Pons (tissue), 1 donor: ENCODE data around the gene C11orf97.
"Not testable (repeated sequence)": the region's sequence is repeated elsewhere in the genome, so short reads cannot be mapped to it uniquely, and the experiment has no call there.

Source experiments
- DNase-seq: peaks from one replicate; pipeline ENCODE4 v3.0.0-alpha.2; 2016; ENCODE audit warnings: low spot score

The C11orf97 gene

DNA sequence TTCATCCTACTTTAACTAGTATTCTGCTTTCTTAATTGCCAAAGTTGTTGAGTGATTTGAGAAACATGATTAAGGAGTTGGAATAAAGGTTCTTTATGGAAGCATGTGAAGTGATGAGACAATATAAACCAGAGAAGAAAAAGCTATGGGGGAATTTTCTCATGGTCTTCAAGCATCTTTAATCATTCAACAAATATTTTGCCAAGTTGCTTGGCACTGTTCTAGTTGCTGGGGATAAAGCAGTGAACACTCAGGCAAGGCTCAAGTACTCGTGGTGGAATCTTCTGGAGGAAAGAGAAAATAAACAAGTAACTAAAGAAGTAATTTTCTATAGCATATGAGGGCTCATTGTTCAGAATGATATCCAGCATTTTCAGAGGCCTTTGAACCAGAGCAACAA lies 45.7 kb downstream of the C11orf97 start:
- no peak for DNase-seq

- DNase-seq, result no peak
Measured at GRCh38 chr11:94558468-94558867, 46.2 kb downstream of the C11orf97 start.

GRCh38 chr11:94558932-94559331 lies 46.7 kb downstream of the C11orf97 start:
- no peak for DNase-seq

DNA sequence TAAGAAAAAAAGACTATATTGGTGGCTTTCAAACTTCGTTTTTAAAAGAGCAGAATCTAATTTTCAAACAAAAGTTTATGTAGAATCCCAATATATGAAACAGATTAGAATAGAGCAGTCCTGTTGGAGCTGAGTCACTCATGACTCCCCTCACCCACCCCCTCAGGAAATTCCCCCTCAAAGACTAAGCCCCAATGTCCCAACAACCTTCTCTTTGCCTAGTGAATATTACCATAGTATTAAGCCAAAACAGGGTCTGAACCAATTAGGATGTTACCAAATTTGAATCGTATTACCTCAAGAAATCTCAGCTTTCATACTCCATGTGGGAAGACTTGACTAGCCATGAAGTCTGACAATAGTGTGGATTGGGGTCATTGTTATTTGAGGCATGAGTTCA lies 47.1 kb downstream of the C11orf97 start:
- DNase-seq, result no peak

- no peak for DNase-seq
Measured at GRCh38 chr11:94560834-94561233, 48.6 kb downstream of the C11orf97 start.

DNA sequence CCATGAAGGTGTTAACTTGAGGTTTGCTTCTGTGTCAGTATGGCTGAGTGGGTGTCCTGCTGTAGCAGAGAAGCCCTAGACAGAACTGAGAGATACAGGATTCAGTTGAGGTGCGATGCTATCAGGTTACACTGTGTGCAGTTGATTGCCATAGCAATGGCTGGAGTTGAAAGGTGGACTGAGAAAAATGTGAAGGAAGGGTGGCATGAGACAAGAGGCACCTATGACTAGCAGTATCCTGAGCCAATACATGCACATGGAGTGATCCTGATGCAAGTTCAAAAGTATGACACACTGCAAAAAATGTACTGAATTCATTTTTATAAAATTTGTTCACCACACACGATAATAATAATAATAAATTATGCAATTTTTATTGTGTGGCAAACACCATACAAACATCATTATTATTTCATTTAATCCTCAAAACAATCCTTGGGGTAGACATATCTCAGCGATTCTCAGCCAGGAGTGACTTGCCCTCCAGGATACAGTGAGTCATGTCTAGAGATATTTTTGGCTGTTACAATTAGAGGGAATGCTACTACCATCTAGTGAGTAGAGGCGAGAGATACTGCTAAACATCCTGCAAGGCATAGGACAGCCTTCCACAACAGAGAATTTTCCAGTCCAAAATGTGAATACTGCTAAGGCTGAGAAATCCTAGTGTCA lies 51.1 kb downstream of the C11orf97 start:
- no peak for DNase-seq

GRCh38 chr11:94563848-94564467 lies 51.7 kb downstream of the C11orf97 start:
- DNase-seq, result no peak

DNA sequence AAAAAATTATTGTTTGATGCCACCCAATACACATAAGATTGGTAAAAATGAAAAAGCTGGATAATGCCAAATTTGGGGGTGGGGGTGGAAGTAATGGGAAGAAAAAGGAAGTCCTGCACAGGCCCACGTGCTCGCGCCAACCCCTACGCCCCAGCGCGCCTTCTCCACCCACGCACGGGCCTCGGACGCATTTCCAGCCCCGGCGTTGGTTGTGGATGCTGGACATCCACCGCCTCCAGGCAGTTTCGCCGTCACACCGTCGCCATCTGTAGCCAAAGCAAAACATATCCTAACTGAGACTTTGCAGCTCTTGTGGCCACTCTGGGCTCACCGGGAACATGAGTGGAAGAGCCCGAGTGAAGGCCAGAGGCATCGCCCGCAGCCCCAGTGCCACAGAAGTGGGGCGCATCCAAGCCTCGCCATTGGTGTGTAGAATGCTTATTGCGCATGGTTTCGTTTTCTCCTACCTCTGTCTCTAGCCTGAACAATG lies 55.0 kb downstream of the C11orf97 start, which contains the start of gene PIWIL4:
TSS of gene PIWIL4 (plus strand) at position 188 of the 490 bp plus-strand sequence. CDS start at position 339, 151 bp downstream.
- no peak for DNase-seq

- no peak for DNase-seq
Measured at GRCh38 chr11:94568200-94568599, 55.9 kb downstream of the C11orf97 start.

DNA sequence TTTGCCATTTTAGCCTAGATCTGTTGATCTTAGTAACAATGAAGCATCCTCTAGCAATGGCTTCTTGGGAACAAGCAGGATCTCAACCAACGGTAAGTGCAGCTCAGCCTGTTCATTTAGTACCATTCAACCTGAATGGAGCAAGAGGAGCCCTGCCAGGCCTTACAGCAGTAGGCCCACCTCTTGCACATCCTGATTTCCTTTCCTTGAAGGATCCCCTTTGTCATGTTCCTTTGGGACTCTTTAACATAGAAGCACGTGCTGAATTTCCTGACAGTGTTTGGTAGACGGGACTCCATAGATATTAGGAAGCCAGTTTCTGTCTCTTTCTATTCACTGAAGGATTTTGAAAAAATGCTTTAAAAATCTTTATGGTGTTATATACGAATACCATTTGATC lies 56.5 kb downstream of the C11orf97 start:
- DNase-seq, result no peak

DNA sequence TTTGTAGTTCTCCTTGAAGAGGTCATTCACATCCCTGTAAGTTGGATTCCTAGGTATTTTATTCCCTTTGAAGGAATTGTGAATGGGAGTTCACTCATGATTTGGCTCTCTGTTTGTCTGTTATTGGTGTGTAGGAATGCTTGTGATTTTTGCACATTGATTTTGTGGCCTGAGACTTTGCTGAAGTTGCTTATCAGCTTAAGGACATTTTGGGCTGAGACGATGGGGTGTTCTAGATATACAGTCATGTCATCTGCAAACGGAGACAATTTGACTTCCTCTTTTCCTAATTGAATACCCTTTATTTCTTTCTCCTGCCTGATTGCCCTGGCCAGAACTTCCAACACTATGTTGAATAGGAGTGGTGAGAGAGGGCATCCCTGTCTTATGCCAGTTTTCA lies 60.7 kb downstream of the C11orf97 start:
- not testable (repeated sequence) for DNase-seq

GRCh38 chr11:94574193-94574961 lies 62.1 kb downstream of the C11orf97 start:
- no peak for DNase-seq

- DNase-seq, result no peak
Measured at GRCh38 chr11:94576306-94576705, 64.0 kb downstream of the C11orf97 start.

- no peak for DNase-seq
Measured at GRCh38 chr11:94577841-94578240, 65.6 kb downstream of the C11orf97 start.
